NAMALWA (cell line): ENCODE measurements around the gene ST3GAL5.
A peak's percentile ranks its signal among the peaks of the same experiment; 100 is the strongest.
"Not testable (repeated sequence)": the region's sequence is repeated elsewhere in the genome, so short reads cannot be mapped to it uniquely, and the experiment has no call there.

ENCODE experiments used
- DNase-seq: peaks from one replicate; pipeline ENCODE4 v3.0.0-alpha.2; 2015; ENCODE audit warnings: low spot score

The ST3GAL5 gene

DNA sequence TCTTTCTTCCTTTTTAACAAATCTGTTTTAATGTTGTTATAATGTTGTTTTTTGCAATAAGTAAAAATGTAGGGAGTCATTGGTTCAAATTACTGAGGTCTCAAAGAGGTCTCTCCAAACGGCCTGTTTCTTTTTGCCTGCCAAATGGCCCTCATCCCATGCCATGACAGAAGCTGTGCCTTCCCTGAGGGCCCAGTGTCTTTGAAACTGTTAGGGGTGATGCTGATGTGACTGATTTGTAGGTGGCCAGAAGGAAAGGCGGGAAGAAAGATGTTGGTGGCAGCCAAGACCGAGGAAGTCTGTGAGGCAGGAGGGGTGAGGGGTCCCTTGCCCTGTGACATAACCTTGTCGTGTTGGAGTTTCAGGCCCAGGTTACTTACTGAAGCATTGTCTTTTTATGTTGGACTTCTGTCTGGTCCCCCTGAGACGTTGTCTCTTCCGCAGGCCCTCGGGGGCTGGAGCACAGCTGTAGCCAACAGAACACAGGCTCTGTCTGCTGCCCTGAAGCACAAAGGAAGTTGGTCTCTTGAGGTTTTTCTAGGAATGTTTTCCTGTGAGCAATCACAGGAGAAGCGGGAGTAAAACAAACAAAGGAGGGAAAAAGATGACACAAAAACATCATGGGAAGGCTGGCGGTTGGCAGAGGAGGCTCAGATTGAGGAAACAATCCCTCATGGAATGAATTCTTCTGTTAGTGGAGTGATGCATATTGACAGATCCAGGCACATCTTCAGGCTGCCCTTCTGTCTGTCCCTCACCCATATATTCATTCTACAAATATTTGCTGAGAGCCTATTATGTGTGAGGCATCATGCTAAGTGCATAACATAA lies 4.9 kb upstream of the ST3GAL5 start:
- no peak for DNase-seq

DNA sequence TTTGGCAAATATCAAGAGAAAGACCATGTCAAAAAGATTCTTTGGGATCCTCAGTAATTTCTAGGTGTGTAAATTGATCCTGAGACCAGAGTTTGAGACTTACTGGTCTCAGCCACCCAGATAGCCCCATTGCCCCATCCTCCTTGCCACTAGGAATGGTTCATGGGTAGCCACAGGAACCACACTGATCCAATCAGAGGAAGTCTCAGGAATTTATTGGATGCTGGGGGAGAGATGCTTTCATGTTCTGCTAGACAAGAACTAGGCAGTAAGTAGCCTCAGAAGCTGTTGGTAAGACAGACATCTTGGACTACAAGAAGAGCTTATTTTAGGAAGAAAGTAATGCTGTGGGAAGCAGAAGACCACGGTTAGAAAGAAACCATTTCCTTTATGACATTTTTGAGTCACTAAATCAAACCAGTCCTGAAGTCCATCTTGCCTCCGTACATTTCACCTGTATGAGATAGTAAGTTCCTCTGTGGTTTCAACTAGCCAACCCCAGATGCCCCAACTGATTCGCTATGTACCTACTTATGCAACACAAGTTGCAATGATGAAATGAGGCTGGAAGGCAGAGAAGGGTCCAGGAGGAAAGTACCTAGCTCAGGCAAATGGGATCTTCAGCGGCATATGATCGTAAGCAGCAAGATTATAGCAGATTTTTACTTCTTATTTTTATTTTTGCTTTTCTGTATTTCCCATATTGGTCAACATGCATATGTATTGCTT lies 3.6 kb upstream of the ST3GAL5 start:
- no peak for DNase-seq

DNA sequence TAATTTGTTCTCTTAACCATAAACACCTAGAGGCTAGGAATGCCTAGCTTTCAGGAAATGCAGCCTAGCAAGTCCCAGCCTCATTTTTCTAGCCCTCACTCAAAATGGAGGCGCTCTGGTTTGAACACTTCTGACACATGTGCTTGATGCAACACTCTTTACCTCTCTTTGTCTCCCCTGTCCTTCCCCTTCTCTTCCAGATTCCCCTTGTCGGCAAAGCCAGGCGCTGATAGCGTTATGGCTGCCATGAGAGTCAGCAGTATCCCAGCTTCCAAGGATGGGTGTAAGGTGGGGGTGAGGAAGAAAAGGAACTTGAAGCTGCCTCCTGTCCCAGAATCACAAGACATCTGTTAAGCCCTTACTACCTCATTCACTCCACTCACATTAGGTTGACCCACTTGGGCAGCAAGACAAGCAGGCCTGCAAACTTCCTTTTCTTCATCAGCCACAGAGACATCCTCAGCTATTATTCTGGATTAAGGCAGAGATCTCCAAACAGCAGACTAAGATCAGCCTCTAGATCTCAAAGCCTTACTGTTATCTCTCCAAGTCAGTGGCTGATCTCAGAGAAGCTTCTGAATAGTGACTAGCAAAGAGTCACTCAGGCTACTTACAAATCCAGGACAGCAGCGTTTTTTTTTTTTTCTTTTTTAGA lies 1.9 kb upstream of the ST3GAL5 start:
- no peak for DNase-seq

DNA sequence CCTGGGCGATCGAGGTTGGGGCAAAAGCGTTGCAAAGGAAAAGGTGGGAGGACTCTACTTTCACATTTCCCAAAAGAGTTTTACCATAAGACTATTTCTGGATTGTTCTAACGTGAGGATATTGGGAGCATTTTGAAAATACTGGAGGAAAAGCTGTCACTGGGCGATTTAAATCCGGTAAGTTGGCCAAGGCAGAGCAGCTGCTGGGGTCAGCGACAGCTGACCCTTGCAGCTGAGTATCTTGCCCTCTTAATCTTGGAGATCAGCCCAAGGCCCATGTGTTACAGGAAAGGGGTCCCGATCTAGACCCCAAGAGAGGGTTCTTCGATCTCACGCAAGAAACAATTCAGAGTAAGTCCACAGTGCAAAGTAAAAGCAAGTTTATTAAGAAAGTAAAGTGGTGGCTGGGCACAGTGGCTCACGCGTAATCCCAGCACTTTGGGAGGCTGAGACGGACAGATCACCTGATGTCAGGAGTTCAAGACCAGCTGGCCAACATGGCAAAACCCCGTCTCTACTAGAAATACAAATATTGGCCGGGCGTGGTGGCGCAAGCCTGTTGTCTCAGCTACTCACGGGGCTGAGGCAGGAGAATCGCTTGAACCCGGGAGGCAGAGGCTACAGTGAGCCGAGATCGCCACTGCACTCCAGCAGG lies 964 bp upstream of the ST3GAL5 start:
- no peak for DNase-seq

DNA sequence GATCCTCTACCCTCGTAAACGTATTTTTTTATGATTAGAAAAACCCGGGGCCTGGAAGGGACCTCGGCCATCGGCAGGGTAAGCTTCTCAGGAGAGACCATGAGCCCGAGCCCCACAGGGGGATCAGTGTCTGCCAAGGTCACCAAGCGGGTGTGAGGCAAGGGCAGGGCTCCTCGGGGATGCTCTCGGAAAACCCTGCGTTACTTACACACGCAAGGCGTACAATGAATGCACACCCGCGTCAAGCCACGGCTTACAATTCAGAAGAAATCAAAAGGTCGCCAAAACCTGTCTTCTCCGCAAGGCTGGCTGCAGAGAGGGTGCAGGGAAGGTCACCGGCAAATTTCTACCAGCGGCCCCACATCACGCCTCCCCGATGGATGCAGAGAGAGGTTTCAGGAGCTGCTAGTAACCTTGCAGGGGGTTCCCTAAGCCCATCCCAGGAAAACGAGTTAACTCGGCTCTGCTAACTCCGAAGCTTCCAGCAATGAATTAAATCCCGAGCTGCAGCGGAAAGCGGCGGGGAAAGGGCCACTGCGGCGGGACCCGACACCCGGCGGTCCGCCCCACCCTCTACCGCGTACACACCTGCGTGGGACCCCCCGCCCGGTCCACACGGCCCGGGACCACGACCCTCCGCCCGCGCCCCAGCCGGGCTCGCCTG lies 638 bp downstream of the ST3GAL5 start:
- DNase-seq: peak; percentile 75

DNA sequence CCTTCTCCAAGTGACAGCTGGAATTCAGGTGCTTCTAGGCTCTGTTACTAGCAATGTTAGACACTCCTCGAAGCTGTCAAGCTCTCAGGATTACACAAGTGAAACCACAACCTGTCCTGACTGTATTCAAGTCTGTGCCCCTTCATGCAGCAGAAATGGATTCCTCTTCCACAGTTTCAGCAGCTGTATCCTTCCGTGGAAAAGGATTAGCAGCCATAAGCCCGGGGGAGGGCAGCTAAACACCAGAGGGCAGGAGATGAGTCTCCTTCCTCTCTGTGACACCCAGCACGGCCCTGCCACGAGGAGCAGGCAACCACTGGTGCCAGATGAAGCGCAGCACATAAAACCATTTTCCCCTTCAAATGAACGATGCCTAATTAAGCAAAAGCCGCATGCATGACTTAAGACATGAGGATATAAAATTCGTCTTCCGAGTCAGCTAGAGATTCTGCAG lies 1.2 kb downstream of the ST3GAL5 start:
- peak; percentile 77 for DNase-seq

DNA sequence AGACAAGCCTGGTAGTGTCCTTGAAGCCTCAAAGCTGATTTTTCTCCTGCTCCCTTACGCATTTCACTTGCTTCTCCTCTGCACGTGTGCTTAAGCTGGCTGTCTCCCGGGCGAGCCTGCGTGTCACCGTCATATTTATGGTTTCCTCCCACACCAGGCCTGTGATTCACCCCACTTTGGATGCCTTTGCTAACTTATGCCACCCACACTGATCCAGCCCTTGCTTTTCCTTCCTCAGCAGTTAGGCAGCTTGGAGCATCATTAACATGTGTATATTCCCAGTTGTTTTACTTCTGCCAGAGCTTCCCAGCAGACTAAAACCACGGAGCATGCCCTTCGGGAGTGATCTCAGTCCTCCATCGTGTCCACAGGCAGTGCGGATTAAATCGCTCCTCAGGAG lies 2.2 kb downstream of the ST3GAL5 start:
- DNase-seq: no peak

DNA sequence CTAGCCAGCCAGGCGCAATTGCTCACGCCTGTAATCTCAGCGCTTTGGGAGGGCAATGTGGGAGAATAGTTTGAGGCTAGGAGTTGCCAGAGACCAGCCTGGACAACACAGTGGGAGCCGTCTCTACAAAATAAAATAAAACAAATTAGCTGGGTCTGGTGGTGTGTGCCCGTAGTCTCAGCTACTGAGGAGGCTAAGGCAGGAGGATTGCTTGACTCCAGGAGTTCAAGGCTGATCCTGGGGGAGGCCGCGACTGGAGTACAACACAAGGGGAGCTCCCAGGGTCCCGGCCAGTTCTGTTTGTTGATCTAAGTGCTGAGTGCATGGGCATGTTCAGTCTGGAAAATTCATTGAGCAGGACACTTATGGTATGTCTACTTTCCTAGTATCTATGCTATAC lies 2.6 kb downstream of the ST3GAL5 start:
- DNase-seq: no peak

DNA sequence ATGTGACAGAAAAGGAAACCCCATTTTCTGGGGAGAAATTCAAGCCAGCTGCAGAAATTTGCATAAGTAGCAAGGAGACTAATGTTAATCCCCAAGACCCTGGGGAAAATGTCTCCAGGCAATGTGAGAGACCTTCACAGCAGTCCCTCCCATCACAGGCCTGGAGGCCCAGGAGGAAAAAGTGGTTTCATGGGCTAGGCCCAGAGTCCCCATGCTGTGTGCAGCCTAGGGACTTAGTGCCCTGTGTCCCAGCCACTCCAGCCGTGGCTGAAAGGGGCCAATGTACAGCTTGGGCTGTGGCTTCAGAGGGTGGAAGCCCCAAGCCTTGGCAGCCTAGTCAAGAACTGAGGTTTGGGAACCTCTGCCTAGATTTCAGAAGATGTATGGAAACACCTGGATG lies 7.0 kb downstream of the ST3GAL5 start:
- peak; percentile 17 for DNase-seq

DNA sequence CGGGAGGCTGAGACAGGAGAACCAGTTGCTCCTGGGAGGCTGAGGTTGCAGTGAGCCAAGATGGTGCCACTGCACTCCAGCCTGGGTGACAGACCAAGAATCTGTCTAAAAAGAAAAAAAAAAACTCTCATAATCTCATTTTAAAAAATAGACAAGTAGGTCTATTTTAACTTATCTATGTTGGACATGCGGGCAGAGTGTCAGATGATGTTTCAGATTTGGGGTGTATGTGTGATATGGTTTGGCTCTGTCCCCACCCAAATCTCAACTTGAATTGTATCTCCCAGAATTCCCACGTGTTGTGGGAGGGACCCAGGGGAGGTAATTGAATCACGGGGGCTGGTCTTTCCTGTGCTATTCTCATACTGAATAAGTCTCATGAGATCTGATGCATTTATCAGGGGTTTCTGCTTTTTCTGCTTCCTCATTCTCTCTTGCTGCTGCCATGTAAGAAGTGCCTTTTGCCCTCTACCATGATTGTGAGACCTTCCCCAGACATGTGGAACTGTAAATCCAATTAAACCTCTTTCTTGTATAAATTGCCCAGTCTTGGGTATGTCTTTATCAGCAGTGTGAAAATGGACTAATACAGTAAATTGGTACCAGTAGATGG lies 8.0 kb downstream of the ST3GAL5 start:
- not testable (repeated sequence) for DNase-seq

DNA sequence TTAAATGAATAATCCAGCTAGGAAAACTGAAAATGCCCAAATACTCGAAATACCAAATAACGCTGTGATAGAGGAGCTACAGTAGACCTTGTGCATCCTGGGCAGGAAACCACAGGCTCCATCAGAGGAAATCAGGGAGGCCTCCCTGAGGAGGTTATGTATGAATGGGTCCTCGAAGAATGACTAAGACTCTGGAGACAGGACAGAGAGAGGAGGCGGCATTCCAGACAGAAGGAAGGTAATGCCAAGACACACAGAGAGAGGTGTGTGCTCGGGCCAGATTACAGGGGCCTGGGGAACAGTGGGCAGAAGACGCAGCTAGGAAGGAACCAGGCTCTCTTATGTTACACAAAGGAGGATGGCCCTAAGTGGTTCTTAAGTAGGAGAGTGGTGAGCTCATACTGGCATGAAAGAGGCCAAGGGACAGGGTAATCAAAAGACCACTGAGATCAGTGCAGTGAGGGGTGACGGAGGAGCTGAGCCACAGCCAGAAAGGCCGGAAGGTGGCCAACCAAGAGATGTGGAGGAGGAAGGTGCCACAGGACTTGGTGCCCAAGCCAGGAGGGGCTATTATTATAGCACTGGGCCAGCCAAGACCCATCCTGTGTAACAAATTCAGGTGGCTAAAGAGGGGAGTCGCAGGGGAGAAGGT lies 9.9 kb downstream of the ST3GAL5 start:
- DNase-seq: no peak

DNA sequence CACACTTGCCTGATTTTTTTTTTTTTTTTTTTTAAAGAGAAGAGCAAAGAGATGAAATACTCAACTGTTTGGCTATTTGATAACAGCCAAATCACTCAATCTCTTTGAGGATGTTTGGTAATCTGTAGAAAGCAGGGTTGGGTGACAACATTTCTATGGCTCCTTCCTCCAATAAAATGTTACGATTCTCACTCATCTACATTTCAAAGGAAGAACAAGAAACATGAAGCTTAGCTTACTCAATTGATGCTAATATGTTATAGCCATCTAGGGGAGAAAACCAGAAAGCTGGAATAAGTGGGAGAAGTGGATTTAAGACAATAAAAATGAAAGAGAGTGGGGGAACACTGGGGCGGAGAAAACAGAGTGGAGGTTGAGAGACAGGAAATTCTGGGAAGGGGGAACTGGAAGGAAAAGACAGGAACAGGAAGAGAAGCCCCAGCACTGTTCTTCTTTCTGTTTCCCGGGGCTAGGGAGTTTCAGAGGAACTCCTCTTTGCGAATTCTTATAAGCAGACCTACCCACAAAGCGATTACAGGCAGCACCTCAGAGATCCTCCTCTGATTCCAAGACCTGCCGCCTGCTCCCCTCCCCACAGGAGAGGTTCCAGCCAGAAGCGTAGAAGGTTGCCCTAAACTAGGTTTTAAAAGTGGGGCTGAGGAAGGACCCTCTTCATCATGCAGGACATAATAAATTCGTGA lies 13.3 kb downstream of the ST3GAL5 start:
- DNase-seq: no peak

DNA sequence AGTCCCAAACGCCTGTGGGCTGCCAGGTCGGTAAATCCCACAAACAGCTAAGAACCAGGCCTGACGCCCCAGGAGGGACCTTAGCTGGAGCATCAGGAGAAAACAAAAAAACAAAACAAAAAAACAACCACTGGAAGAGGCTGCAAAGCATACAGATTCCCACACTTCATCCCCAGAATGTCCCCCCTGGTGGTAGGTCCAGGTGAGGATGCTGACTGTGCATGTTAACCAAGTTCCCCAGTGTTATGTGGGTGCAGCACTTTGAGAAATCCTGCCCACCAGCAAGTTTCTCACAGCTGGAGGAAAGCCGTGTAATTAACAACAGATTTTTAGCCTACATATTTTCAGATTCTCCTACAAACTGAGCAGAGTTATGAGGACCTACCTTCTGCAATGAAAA lies 15.1 kb downstream of the ST3GAL5 start:
- peak; percentile 26 for DNase-seq

DNA sequence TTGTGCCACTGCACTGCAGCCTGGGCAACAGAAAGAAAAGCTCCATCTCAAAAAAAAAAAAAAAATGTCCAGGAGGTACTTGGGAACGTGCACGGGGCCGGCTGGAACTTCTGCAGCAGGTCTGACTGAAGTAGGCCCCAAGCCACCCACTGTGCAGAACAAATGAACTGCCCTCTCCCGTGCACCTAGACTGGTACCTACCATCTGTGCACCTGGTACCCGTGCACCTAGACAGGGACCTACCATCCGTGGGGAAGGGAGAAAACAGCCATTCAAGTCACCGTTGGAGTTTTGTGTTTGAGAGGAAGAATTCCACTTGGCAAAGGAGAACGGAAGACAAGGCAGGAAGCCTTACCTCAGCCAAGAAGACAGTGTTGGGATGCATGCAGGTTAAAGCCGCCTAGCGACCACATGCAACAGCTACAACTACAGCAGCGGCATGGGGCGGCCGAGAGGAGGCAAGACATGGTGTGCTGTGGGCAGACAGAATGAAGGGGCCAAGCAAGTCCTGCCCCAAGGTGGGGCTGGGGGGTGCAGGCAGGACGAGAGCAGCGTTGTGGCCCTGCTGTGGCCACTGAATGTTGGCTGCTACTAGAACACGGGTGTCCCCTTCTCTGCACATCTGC lies 16.1 kb downstream of the ST3GAL5 start:
- DNase-seq: no peak

DNA sequence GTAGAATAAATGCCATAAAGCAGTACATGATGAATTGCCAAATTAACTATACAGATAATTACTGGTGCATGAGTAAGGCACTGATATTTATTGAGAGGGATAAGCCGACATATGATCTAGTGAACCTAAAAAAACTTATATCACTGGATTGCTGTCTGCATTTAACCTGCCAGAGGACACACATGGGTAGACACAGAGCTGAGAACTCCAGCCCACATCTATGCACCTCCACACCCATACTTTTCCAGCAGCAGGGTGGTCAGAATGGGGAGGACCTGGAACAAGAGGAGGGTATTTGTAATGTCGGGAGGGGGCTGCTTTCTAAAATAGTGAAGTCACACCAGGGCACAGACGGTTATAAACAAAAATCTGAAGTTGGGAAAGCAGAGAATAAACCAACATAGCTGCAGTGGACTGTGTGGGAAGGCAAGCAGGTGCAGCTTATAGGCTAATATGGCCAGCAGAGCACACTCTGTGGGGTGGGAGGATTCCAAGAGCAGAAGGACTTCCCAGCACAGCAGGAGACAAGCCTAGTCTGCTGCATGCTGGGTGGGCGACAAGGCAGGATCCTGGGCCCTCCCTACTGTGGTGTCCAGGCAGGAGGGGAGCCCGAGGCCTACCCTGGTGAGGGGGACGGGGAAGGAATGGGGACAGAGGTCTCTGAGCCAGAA lies 17.2 kb downstream of the ST3GAL5 start:
- no peak for DNase-seq

DNA sequence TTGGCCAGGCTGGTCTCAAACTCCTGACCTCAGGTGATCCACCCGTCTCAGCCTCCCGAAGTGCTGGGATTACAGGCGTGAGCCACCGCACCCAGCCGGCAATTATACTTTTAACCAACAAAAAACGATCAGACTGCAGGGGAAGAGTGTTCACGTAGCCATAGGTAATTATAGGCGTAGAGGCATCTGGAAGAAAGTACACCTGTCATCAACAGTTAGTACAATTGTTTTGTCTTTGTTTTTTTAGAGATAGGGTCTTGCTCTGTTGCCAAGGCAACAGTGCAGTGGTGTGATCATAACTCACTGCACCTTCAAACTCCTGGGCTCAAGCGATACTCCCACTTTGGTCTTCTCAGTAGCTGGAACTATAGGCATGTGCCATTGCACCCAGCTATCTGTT lies 20.0 kb downstream of the ST3GAL5 start:
- no peak for DNase-seq

DNA sequence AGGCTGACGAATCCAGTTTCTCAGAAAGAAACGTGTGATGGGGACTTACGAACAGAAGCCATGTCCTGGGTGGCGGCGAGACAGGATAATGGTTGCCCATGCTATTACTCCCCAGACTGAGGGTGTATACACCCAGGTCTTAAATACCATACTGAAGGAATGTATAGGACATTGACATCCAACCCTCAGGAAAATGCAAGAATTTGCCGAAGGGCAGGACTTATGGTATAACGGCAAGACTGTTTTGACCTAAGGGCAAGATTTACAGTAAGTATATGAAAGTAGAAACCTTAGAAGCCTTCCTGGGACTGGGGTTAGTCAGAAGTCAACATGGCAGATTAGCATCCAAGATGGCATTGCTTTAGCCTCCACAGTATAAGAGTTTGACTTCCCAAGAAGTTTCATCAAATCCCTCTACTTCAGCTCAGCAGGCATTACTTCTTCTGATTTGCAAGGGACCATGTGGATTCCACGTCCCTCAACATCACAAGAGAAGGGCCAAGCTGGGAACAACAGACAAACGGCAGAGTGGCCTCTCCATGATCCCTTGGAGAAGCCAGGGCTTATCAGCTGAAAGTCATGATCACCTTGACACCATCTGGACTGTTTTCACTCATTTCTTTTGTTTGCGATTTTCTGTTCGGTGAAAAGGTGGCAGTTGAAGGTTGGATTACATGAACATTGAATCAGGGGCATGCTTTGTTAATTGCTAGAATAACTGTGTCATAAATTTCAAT lies 21.1 kb downstream of the ST3GAL5 start:
- no peak for DNase-seq

DNA sequence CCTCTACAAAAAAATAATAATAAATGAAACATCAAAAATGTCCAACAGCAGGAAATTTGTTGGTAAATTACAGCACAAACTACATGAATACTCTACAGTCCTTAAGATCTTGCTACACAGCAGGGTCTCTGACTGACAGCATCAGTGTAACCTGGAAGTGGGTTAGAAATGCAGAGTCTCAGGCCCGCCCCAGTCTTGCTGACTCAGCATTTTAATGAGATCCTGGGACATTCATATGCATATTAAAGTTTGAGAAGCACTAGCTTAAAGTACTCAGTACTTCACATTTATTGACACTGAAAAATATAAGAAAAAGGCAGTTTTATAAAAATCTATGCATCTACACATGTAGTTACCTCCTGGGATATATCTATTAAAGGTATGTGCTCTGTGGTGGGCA lies 21.7 kb downstream of the ST3GAL5 start:
- no peak for DNase-seq
